Endodermal cell (in vitro differentiated cells): ENCODE data around the gene TMOD1. TPM values are rescaled to one million over a fixed set of nuclear protein-coding genes. Genes with fewer than 3 reads are reported as not detected.
A peak's percentile ranks its signal among the peaks of the same experiment; 100 is the strongest.

Experiments
- DNase-seq: peaks from one replicate; pipeline ENCODE4 v3.0.0-alpha.2; 2017
- H3K27ac ChIP-seq: 2 replicates; pipeline ENCODE4 v1.5.1; 2013; ENCODE audit warnings: mild to moderate bottlenecking, low read depth, low read length, moderate library complexity
- H3K27me3 ChIP-seq: 2 replicates; pipeline ENCODE4 v1.6.1; 2013; ENCODE audit warnings: mild to moderate bottlenecking, low read length, moderate library complexity; ENCODE audit not compliant: insufficient read depth, control insufficient read depth, poor library complexity, severe bottlenecking
- H3K36me3 ChIP-seq: 2 replicates; pipeline ENCODE4 v1.7.0; 2013; ENCODE audit warnings: mild to moderate bottlenecking, low read length, moderate library complexity; ENCODE audit not compliant: control insufficient read depth, insufficient read depth
- H3K4me1 ChIP-seq: one replicate; pipeline ENCODE4 v1.7.0; 2013; ENCODE audit warnings: low read length; ENCODE audit not compliant: control insufficient read depth, insufficient read depth
- H3K4me3 ChIP-seq: 2 replicates; pipeline ENCODE4 v1.5.1; 2013; ENCODE audit warnings: mild to moderate bottlenecking, low read length, moderate library complexity
- H3K9ac ChIP-seq: 2 replicates; pipeline ENCODE4 v1.6.1; 2013; ENCODE audit warnings: mild to moderate bottlenecking, low read length, moderate library complexity; ENCODE audit not compliant: poor library complexity, severe bottlenecking; ENCODE audit errors: extremely low read depth
- H3K9me3 ChIP-seq: 2 replicates; pipeline ENCODE4 v1.6.1; 2013; ENCODE audit warnings: mild to moderate bottlenecking, low read length, moderate library complexity; ENCODE audit not compliant: control insufficient read depth
- H3K27ac Mint-ChIP-seq: 2 replicates; pipeline ENCODE4 v1.8.0; 2020; ENCODE audit warnings: mixed read lengths
- H3K27me3 Mint-ChIP-seq: 2 replicates; pipeline ENCODE4 v1.8.0; 2021; ENCODE audit warnings: mild to moderate bottlenecking, mixed read lengths; ENCODE audit not compliant: insufficient read depth
- H3K36me3 Mint-ChIP-seq: 2 replicates; pipeline ENCODE4 v1.8.0; 2020; ENCODE audit warnings: low read depth, mixed read lengths
- H3K4me1 Mint-ChIP-seq: 2 replicates; pipeline ENCODE4 v1.8.0; 2020; ENCODE audit warnings: mixed read lengths
- H3K4me3 Mint-ChIP-seq: 2 replicates; pipeline ENCODE4 v1.8.0; 2020; ENCODE audit warnings: mild to moderate bottlenecking, moderate library complexity, mixed read lengths
- H3K9me3 Mint-ChIP-seq: 2 replicates; pipeline ENCODE4 v1.8.0; 2020; ENCODE audit warnings: mild to moderate bottlenecking, mixed read lengths
- WGBS, 2 experiments: methylation state at CpG; one replicate each; pipeline versions ENCODE4 v1.1.5 to v1.1.7; 2013; ENCODE audit warnings: missing lambda C conversion rate in 2 of 2, mixed read lengths in 1 of 2; ENCODE audit not compliant: insufficient coverage in 1 of 2, insufficient read length in 1 of 2; 5-methylcytosine and 5-hydroxymethylcytosine counted together
- total RNA-seq, 2 donors: library from RNA; stranded (reverse); fragmentation: NEBNext Ultra II Directional in 1 of 2; extraction: Animal tissue kit (Norgen Biotek cat#: 25700) in 1 of 2; gene quantifications; 2 replicates in 1 of 2; 3 replicates in 1 of 2; pipeline ENCODE4 v1.2.1, GENCODE V29; 2021
- TF ChIP-seq, protein P1 (sequence below): fragments of 200-600 bp; sonication (generic); conservative IDR thresholded peaks from 2 replicates; pipeline ENCODE4 v1.5.0; 2021; ENCODE audit warnings: antibody characterized with exemption, mild to moderate bottlenecking

TMOD1 gene
- total RNA-seq, 2 donors from 2014 or later = 3.6 to 7.1 TPM

DNA sequence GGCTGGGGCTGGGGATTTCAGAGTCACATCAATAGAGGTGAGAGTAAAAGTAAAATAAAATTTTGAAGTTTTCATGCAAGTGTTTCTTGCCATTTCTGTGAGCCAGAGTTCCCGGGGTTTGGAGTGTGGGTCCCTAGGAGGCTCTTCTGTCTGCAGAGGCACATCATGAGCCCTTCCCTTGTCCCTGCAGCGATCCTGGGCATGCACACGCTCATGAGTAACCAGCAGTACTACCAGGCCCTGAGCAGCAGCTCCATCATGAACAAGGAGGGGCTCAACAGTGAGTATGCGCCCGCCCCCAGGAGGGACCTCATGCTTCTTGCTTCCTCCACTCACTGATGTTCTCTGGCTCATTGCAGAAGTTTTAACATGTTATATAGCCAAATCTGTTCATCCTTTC, 61.1 kb downstream of the TMOD1 start:
- Mint-ChIP-seq H3K4me3 (no peak overlapping the region), H3K27ac (no peak overlapping the region), H3K27me3 (peaks cover 3% of the 10 kb centered on the region), H3K4me1 (peaks cover 14% of the 10 kb centered on the region), H3K36me3 (no peaks in the 10 kb centered on the region), H3K9me3 (no peaks in the 10 kb centered on the region)
- Histone ChIP-seq H3K9ac (no peak overlapping the region), H3K9me3 (no peaks in the 10 kb centered on the region), H3K4me1 (no peaks in the 10 kb centered on the region), H3K27me3 (no peaks in the 10 kb centered on the region), H3K4me3 (no peak overlapping the region), H3K36me3 (no peaks in the 10 kb centered on the region), H3K27ac (no peak overlapping the region)
- no peak for DNase-seq
- WGBS, 2 experiments = 86 to 90% methylated on average over 1 to 5 of the region's 5 CpGs
- TF ChIP-seq, protein P1, sequence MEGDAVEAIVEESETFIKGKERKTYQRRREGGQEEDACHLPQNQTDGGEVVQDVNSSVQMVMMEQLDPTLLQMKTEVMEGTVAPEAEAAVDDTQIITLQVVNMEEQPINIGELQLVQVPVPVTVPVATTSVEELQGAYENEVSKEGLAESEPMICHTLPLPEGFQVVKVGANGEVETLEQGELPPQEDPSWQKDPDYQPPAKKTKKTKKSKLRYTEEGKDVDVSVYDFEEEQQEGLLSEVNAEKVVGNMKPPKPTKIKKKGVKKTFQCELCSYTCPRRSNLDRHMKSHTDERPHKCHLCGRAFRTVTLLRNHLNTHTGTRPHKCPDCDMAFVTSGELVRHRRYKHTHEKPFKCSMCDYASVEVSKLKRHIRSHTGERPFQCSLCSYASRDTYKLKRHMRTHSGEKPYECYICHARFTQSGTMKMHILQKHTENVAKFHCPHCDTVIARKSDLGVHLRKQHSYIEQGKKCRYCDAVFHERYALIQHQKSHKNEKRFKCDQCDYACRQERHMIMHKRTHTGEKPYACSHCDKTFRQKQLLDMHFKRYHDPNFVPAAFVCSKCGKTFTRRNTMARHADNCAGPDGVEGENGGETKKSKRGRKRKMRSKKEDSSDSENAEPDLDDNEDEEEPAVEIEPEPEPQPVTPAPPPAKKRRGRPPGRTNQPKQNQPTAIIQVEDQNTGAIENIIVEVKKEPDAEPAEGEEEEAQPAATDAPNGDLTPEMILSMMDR = no peak

DNA sequence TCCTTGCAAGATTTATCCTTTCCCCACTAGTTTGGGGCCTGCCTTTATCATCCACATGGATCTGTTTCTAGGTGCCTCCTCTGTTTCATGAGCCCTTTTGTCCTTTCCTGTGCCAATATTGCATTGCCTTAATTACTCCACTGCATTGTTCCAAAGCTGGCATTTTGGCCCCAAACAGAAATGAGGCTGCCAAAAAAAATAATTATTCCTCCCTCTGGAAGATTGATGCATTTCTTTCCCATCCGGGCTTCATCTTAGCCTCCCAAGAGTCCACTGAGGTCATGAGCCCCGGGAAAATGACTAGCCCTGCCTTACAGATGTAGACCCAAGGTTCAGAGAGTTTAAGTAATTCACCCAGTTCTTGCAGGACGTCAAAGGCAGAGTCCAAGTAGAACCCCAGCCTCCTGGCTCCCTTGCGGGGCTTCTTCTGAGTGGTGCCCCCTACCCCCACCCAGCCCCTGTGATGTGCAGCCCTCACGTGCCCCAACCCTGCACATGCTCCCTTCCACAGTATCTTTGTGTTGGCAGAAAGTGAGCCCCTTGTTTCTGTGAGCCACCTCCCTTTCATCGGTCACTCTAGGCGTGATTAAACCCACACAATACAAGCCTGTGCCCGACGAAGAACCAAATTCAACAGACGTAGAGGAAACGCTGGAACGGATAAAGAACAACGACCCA, 62.1 kb downstream of the TMOD1 start:
- H3K4me3 ChIP-seq = no peak overlapping the region
- Mint-ChIP-seq H3K9me3 (no peaks in the 10 kb centered on the region), H3K27ac (no peak overlapping the region), H3K27me3 (peaks cover 6% of the 10 kb centered on the region), H3K36me3 (no peaks in the 10 kb centered on the region), H3K4me1 (peaks cover 14% of the 10 kb centered on the region), H3K4me3 (no peak overlapping the region)
- H3K9me3 ChIP-seq = no peaks in the 10 kb centered on the region
- no peaks in the 10 kb centered on the region for H3K27me3 ChIP-seq
- H3K27ac ChIP-seq = no peak overlapping the region
- TF ChIP-seq, protein P1 = no peak
- no peak for DNase-seq
- 91 to 94% methylated on average over 9 to 13 of the region's 13 CpGs for WGBS, 2 experiments
- no peak overlapping the region for H3K9ac ChIP-seq
- no peaks in the 10 kb centered on the region for H3K36me3 ChIP-seq
- no peaks in the 10 kb centered on the region for H3K4me1 ChIP-seq

DNA sequence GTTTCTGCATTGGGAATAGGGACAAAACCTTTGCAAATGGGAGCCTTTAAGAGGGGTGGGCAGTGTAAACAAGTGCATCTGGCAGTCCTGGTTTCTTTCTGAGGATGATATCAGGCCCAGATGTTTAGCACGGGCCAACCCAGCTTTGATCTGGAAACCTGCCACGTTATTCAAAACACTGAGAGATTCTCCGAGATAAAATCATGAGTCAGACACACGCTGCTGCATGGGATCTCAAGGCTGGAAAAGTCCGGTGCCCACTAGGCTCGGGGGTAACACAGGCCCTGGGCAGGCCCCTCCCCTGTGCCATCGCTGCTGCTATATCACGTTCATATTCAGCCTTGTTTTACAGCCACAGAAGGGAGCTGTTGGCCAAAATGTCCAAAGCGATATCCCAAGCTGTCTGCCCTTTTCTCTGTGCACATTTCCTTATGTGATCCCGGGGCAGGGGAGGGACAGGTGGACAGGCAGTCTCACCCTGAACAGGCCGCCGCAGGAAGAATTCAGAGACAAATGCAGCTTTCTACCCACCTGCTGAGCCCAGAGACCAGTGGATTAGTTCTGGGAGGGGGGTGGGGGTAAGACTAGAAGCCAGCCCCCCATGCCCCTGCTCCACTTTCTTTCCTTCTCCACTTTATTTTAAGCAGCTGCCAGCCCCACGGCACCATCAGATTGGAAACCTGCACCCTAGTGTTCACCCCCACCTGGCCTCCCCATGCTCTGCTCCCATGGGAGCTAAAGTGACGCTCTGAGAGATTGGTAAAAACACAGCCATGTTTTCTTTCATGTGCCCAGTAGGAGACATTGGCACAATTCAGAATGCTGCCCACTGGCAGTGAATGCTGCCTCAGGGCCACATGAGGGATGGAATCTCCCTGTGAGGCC, 63.1 kb downstream of the TMOD1 start:
- WGBS, 2 experiments = 60 to 70% methylated on average over 9 to 14 of the region's 14 CpGs
- Histone ChIP-seq H3K4me1 (no peaks in the 10 kb centered on the region), H3K9me3 (no peaks in the 10 kb centered on the region), H3K27me3 (no peaks in the 10 kb centered on the region), H3K4me3 (no peak overlapping the region), H3K36me3 (no peaks in the 10 kb centered on the region), H3K27ac (no peak overlapping the region), H3K9ac (no peak overlapping the region)
- peaks cover 6% of the 10 kb centered on the region for H3K27me3 Mint-ChIP-seq
- TF ChIP-seq, protein P1 = no peak
- H3K4me3 Mint-ChIP-seq = no peak overlapping the region
- no peaks in the 10 kb centered on the region for H3K9me3 Mint-ChIP-seq
- H3K4me1 Mint-ChIP-seq = peaks cover 14% of the 10 kb centered on the region
- peak overlapping the region; percentile 10 for H3K27ac Mint-ChIP-seq
- DNase-seq = peak; percentile 39
- H3K36me3 Mint-ChIP-seq = peaks cover 2% of the 10 kb centered on the region
